Spleen (tissue), 13 donors: ENCODE measurements around the gene PON3. TPM values are rescaled to one million over a fixed set of nuclear protein-coding genes. Genes with fewer than 3 reads are reported as not detected.

Experiments
- DNase-seq: peaks from one replicate; pipeline ENCODE4 v3.0.0-alpha.2; 2020
- H3K27ac ChIP-seq, 8 donors: fragments of 200-600 bp; sonication (generic) in 7 of 8; 1 replicate in 4 of 8; 2 replicates in 4 of 8; pipeline versions ENCODE4 v1.5.0 to v1.8.0; 2016 to 2021; ENCODE audit warnings: inconsistent platforms in 4 of 8, mild to moderate bottlenecking in 4 of 8, moderate library complexity in 1 of 8
- H3K27me3 ChIP-seq, 7 donors: fragments of 200-600 bp; sonication (generic) in 6 of 7; replicated peaks in 1 of 7; 1 replicate in 4 of 7; 2 replicates in 3 of 7; pipeline versions ENCODE4 v1.5.0 to v1.8.0; 2016 to 2021; ENCODE audit warnings: inconsistent platforms in 3 of 7, mild to moderate bottlenecking in 1 of 7
- H3K36me3 ChIP-seq, 6 donors: fragments of 200-600 bp; sonication (generic) in 5 of 6; 1 replicate in 4 of 6; 2 replicates in 2 of 6; pipeline versions ENCODE4 v1.5.0 to v1.8.0; 2016 to 2021; ENCODE audit warnings: inconsistent platforms in 2 of 6
- H3K4me1 ChIP-seq, 6 donors: fragments of 200-600 bp; sonication (generic) in 5 of 6; 1 replicate in 3 of 6; 2 replicates in 3 of 6; pipeline versions ENCODE4 v1.5.0 to v1.8.0; 2016 to 2021; ENCODE audit warnings: inconsistent platforms in 3 of 6
- H3K4me3 ChIP-seq, 8 donors: fragments of 200-600 bp; sonication (generic) in 7 of 8; 1 replicate in 4 of 8; 2 replicates in 4 of 8; pipeline versions ENCODE4 v1.5.0 to v1.8.0; 2016 to 2021; ENCODE audit warnings: inconsistent platforms in 4 of 8, mild to moderate bottlenecking in 4 of 8, moderate library complexity in 2 of 8
- H3K9me3 ChIP-seq, 8 donors: fragments of 200-600 bp; sonication (generic) in 7 of 8; 1 replicate in 4 of 8; 2 replicates in 4 of 8; pipeline versions ENCODE4 v1.5.0 to v1.8.0; 2016 to 2021; ENCODE audit warnings: inconsistent platforms in 4 of 8
- POLR2A ChIP-seq, 3 donors: fragments of 450-650 bp; IDR thresholded peaks; one replicate each; pipeline ENCODE4 v1.5.1; 2017; ENCODE audit warnings: antibody characterized with exemption in 3 of 3, mild to moderate bottlenecking in 1 of 3
- POLR2AphosphoS5 ChIP-seq, 3 donors: sonication (generic); formaldehyde crosslinking; IDR thresholded peaks; one replicate each; pipeline ENCODE4 v1.5.1; 2017; ENCODE audit warnings: antibody characterized with exemption in 3 of 3
- WGBS, 5 donors: extraction: QIAGEN DNeasy Blood & Tissue Kit in 3 of 5; methylation state at CpG; one replicate each; pipeline versions ENCODE4 v1.1.5 to v1.1.7; 2013 to 2018; 5-methylcytosine and 5-hydroxymethylcytosine counted together
- intact Hi-C: fragments of 100-400 bp; cut with DNase I; formaldehyde crosslinking; loops from one replicate; pipeline ENCODE4 v1.15.0; 2023; ENCODE audit warnings: low total_unique reads
- long read RNA-seq, 2 donors: transcript quantifications; one replicate each; lab custom pipeline, GENCODE V29; 2026
- polyA plus RNA-seq, 3 donors: library from polyadenylated mRNA; stranded (reverse); fragments of 200-250 nt; gene quantifications; one replicate each; pipeline ENCODE4 v1.2.1, GENCODE V29; 2013
- total RNA-seq, 7 donors: library from RNA; depleted of rRNA in 3 of 7; stranded (reverse); fragments of >200 nt in 3 of 7; fragmentation: NEBNext Ultra II Directional in 4 of 7; extraction: Animal tissue kit (Norgen Biotek cat#: 25700) in 4 of 7; gene quantifications; one replicate each; pipeline versions ENCODE4 v1.1.0 to v1.2.1, GENCODE V29; 2016 to 2021
- TF ChIP-seq, protein P1 (sequence below), 11 experiments: fragments of 200-600 bp in 7 of 11; fragments of 450-650 bp in 4 of 11; sonication (generic) in 4 of 11; IDR thresholded peaks in 8 of 11; conservative IDR thresholded peaks in 3 of 11; 1 replicate in 7 of 11; 2 replicates in 4 of 11; pipeline versions ENCODE4 v1.4.0 to v1.8.0; 2016 to 2021; ENCODE audit warnings: antibody characterized with exemption in 11 of 11, inconsistent platforms in 4 of 11, mild to moderate bottlenecking in 1 of 11
- donor health status: healthy with polysubstance abuse.
- donor health status: DM: no; HTN: no; CAD: no; lungs with moderate emphysema.
- donor health status: DM: no; HTN: no; CAD: no.
- donor health status: Bipolar disorder and iron deficiency.
- donor health status: healthy.
- donor health status: DM: no; HTN: no; CAD: no.
- donor health status: DM: yes; HTN: yes; CAD: no.

Gene PON3
- total RNA-seq (1 to 10 TPM in 3 of 7 donors, under 1 TPM in 2, not detected in 2; 0.60 to 2.1 (median 1.5) TPM), polyA plus RNA-seq (under 1 TPM; 0.20 to 0.61 (median 0.42) TPM)
- long read RNA-seq, donor 1, result 0 reads
- long read RNA-seq, donor 2, partial matches to known transcripts, result 0 of 1 reads
- long read RNA-seq, donor 2, other reads (novel, unspliced or antisense), result 0 of 1 reads

DNA sequence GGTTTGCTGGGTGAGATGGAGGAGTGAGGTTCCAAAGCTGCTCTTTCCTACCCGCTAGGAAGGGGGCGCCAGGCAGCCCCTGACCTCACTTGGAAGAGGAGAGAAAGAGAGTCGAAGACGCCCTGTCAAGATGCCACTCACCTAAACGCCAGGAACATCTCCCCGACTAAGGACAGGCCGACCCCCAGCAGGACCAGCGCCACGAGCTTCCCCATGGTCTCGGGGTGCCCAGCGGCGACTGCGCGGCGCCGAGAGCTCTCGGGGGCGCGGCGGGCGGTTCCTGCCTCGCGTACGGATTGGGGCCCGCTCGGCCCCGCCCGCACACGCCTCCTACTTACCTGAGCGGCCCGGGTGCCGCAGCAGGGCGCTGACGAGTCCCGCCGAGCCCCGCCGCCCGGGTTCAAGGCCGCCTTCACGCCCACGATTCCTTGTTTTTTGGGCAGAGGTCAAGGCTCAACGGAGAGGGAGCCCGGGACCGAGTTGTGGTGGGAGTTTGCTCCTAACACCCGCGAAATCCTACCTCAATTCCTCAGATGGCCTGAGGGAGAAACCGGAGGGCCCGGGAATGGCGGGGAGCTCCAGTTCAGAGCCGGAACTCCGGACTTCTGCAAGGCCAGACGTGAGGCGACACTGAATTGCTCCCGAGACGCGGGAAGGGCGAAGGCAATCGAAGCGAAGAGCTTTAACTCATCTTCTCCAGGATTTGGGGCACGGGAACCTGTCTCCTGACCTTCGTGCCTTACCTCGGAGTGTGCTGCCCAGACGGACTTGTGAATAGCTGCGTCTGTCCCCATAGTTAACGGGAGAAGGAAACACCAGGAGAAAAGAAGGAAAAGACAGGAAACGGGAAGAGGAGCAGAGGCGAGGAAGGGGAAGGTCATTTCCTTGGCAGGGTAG lies at the start of gene PON3:
Gene PON3 (minus strand): TSS at position 240 of the 897 bp plus-strand sequence. CDS start 25 bp downstream, at position 215.
- Histone ChIP-seq H3K9me3 (no peaks in the 10 kb centered on the region), H3K4me1 (peaks cover 0 to 12% (median 7%) of the 10 kb centered on the region in 6 donors), H3K27ac (no peak within 1 kb of the TSS), H3K4me3 (peak within 1 kb of the TSS; percentile 28 to 67 (median 36)), H3K36me3 (no peaks in the 10 kb centered on the region), H3K27me3 (peaks cover 0 to 41% (median 12%) of the 10 kb centered on the region in 7 donors)
- intact Hi-C loops, result no loop called here
- 8 to 17% (median 12%) methylated on average over 54 to 68 of the region's 68 CpGs for WGBS, 5 donors
- TF ChIP-seq, protein P1, sequence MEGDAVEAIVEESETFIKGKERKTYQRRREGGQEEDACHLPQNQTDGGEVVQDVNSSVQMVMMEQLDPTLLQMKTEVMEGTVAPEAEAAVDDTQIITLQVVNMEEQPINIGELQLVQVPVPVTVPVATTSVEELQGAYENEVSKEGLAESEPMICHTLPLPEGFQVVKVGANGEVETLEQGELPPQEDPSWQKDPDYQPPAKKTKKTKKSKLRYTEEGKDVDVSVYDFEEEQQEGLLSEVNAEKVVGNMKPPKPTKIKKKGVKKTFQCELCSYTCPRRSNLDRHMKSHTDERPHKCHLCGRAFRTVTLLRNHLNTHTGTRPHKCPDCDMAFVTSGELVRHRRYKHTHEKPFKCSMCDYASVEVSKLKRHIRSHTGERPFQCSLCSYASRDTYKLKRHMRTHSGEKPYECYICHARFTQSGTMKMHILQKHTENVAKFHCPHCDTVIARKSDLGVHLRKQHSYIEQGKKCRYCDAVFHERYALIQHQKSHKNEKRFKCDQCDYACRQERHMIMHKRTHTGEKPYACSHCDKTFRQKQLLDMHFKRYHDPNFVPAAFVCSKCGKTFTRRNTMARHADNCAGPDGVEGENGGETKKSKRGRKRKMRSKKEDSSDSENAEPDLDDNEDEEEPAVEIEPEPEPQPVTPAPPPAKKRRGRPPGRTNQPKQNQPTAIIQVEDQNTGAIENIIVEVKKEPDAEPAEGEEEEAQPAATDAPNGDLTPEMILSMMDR (IDR thresholded peaks at IDR 0.05 in 8 of 11, conservative IDR thresholded peaks at IDR 0.05 in 3 of 11), result peak in 3 of 11 experiments; percentile 10 to 26 (median 15)
- TF ChIP-seq POLR2AphosphoS5 (IDR thresholded peaks at IDR 0.05) (peak in 1 of 3 donors; percentile 26), POLR2A (IDR thresholded peaks at IDR 0.05) (no peak)
- DNase-seq, result peak; percentile 72

DNA sequence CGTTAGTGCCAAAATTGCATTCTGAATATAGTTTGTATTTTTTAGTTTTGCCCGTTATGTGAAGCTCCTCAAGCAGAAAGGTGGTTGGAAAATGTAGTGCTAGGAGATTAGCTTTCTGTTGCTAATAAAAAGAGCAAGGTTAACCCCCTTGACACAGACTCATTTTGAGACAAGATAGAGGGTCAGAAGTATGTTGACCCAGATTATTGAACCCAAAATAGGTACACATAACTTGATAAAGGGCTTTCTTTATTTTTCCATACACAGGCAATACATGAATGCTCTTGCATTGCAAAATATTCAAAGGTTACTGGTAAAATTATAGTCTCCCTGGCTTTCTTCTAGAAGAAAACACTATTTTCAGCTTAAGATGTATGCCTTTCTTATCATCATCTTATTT lies 48.6 kb upstream of the PON3 start:
- H3K4me3 ChIP-seq, result no peak overlapping the region
- 68 to 84% (median 74%) methylated on average over 2 of the region's 2 CpGs for WGBS, 5 donors
- no peaks in the 10 kb centered on the region for H3K9me3 ChIP-seq
- H3K27me3 ChIP-seq, result no peaks in the 10 kb centered on the region
- no peak for TF ChIP-seq POLR2A (IDR thresholded peaks at IDR 0.05)
- TF ChIP-seq, protein P1 (IDR thresholded peaks at IDR 0.05 in 8 of 11, conservative IDR thresholded peaks at IDR 0.05 in 3 of 11), result no peak
- no peak for TF ChIP-seq POLR2AphosphoS5 (IDR thresholded peaks at IDR 0.05)
- H3K4me1 ChIP-seq, result no peaks in the 10 kb centered on the region
- H3K36me3 ChIP-seq, result no peaks in the 10 kb centered on the region
- intact Hi-C loops, result no loop called here
- DNase-seq, result no peak
- H3K27ac ChIP-seq, result no peak overlapping the region

DNA sequence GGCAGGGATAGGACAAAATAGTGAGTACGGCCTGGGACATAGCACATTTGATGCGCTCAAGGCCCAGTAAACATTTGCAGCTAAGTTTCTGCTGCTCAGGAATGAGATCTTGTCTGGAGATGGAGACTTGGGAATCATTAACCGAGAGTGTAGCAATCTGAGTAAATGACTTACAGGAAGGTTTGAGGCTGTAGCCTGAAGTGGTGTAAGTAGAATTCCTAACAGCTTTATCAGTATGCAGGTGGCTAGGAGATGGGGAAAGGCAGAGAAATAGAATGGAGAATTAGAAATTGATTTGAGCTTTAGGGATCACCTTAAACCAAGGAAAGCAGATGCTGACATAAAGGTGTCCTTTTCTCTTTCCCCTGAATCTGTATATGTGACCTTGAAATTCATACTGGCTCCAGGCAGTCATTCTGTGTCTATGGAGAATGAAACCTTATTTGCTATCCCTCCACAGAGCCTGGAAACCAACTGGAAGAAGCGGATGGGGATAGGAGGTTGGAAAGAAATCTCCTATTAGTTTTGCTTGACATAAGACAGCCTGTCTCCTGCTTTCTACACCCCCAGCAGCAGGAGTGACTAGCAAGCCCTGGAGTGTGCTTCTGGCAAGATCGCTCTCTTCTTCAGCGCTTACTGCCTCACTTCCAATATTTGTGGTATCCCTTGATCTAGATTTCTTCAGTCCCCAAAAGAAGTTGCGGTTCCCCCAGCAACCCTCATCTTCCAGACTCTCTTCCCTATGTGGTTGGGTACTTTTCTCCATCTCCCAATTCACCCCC lies 45.1 kb upstream of the PON3 start:
- no peaks in the 10 kb centered on the region for H3K4me1 ChIP-seq
- no peak for DNase-seq
- TF ChIP-seq POLR2AphosphoS5 (IDR thresholded peaks at IDR 0.05) (no peak), POLR2A (IDR thresholded peaks at IDR 0.05) (no peak)
- TF ChIP-seq, protein P1 (IDR thresholded peaks at IDR 0.05 in 8 of 11, conservative IDR thresholded peaks at IDR 0.05 in 3 of 11), result no peak
- no peak overlapping the region for H3K27ac ChIP-seq
- H3K9me3 ChIP-seq, result no peaks in the 10 kb centered on the region
- H3K4me3 ChIP-seq, result no peak overlapping the region
- H3K36me3 ChIP-seq, result no peaks in the 10 kb centered on the region
- H3K27me3 ChIP-seq, result no peaks in the 10 kb centered on the region
- intact Hi-C loops, result no loop called here
- 80 to 89% (median 82%) methylated on average over 7 of the region's 7 CpGs for WGBS, 5 donors
